Measurements from ENCODE around the gene HOXA1.

Gene HOXA1

GRCh38 chr7:27123007-27123476, 27.2 kb upstream of the HOXA1 start:
- H3K4me3 ChIP-seq (replicated peaks; ENCODE audit: insufficient read depth, low read length) = no peak overlapping the region
- DNase-seq (ENCODE audit: low read depth in 1 of 2, low spot score in 1 of 2) = no peak
- TF ChIP-seq GABPA (IDR thresholded peaks at IDR 0.05; ENCODE audit: low read depth) = no peak
- no peak for TF ChIP-seq POLR2AphosphoS5 (IDR thresholded peaks at IDR 0.05; ENCODE audit: low read depth)
- no peak for TF ChIP-seq SPI1 (IDR thresholded peaks at IDR 0.05; ENCODE audit: borderline replicate concordance, low read depth)
- no peak for TF ChIP-seq CTCF (IDR thresholded peaks at IDR 0.05; ENCODE audit: insufficient read depth, low read length)
- TF ChIP-seq REST (IDR thresholded peaks at IDR 0.05; ENCODE audit: insufficient replicate concordance, low read depth) = no peak
- H3K27me3 ChIP-seq (ENCODE audit: insufficient read depth, poor library complexity, severe bottlenecking) = peaks cover 4% of the 10 kb centered on the region
- H3K27ac ChIP-seq (replicated peaks) = no peak overlapping the region

- Histone ChIP-seq H3K27ac (replicated peaks) (no peak overlapping the region), H3K4me3 (replicated peaks; ENCODE audit: insufficient read depth, low read length) (no peak overlapping the region), H3K27me3 (ENCODE audit: insufficient read depth, poor library complexity, severe bottlenecking) (peaks cover 4% of the 10 kb centered on the region)
- DNase-seq (ENCODE audit: low read depth in 1 of 2, low spot score in 1 of 2) = no peak
- TF ChIP-seq CTCF (IDR thresholded peaks at IDR 0.05; ENCODE audit: insufficient read depth, low read length) = no peak
- no peak for TF ChIP-seq POLR2AphosphoS5 (IDR thresholded peaks at IDR 0.05; ENCODE audit: low read depth)
- TF ChIP-seq GABPA (IDR thresholded peaks at IDR 0.05; ENCODE audit: low read depth) = no peak
- TF ChIP-seq REST (IDR thresholded peaks at IDR 0.05; ENCODE audit: insufficient replicate concordance, low read depth) = no peak
- no peak for TF ChIP-seq SPI1 (IDR thresholded peaks at IDR 0.05; ENCODE audit: borderline replicate concordance, low read depth)
These were observed 26.5 kb upstream of the HOXA1 start for GRCh38 chr7:27122077-27122910.

GRCh38 chr7:27121684-27122076, 25.9 kb upstream of the HOXA1 start:
- DNase-seq (ENCODE audit: low read depth in 1 of 2, low spot score in 1 of 2) = no peak
- TF ChIP-seq POLR2AphosphoS5 (IDR thresholded peaks at IDR 0.05; ENCODE audit: low read depth) (no peak), GABPA (IDR thresholded peaks at IDR 0.05; ENCODE audit: low read depth) (no peak), REST (IDR thresholded peaks at IDR 0.05; ENCODE audit: insufficient replicate concordance, low read depth) (no peak), SPI1 (IDR thresholded peaks at IDR 0.05; ENCODE audit: borderline replicate concordance, low read depth) (no peak), CTCF (IDR thresholded peaks at IDR 0.05; ENCODE audit: insufficient read depth, low read length) (no peak)
- no peak overlapping the region for H3K27ac ChIP-seq (replicated peaks)
- peaks cover 7% of the 10 kb centered on the region for H3K27me3 ChIP-seq (ENCODE audit: insufficient read depth, poor library complexity, severe bottlenecking)
- no peak overlapping the region for H3K4me3 ChIP-seq (replicated peaks; ENCODE audit: insufficient read depth, low read length)

Measured in HL-60 (cell line).